ENCODE results near the gene DBN1.

Gene DBN1

GRCh38 chr5:177473443-177474001 lies at the start of gene DBN1:
Gene DBN1, minus strand, starts transcription at chr5:177473634. Its CDS starts 113 bp downstream, at chr5:177473521.
- no peak for DNase-seq

- DNase-seq: no peak
These were observed 47.6 kb upstream of the DBN1 start for GRCh38 chr5:177520916-177521513.

GRCh38 chr5:177520271-177520670 lies 46.8 kb upstream of the DBN1 start:
- no peak for DNase-seq

- DNase-seq: no peak
These were observed 46.2 kb upstream of the DBN1 start for GRCh38 chr5:177519463-177520235.

GRCh38 chr5:177516601-177517568 lies 43.5 kb upstream of the DBN1 start, which contains the start of gene DDX41:
Gene DDX41, minus strand, starts transcription at chr5:177516961. Its CDS starts 16 bp downstream, at chr5:177516945.
- peak; percentile 89 for DNase-seq

- no peak for DNase-seq
These were observed 42.1 kb upstream of the DBN1 start for GRCh38 chr5:177515580-177515979.

GRCh38 chr5:177514541-177514940 lies 41.1 kb upstream of the DBN1 start:
- DNase-seq: no peak

- DNase-seq: no peak
These were observed 40.1 kb upstream of the DBN1 start for GRCh38 chr5:177513500-177513899.

- no peak for DNase-seq
These were observed 39.4 kb upstream of the DBN1 start for GRCh38 chr5:177512736-177513380.

- no peak for DNase-seq
These were observed 38.6 kb upstream of the DBN1 start for GRCh38 chr5:177511796-177512675.

GRCh38 chr5:177511181-177511580 lies 37.7 kb upstream of the DBN1 start:
- DNase-seq: no peak

- DNase-seq: no peak
These were observed 37.2 kb upstream of the DBN1 start for GRCh38 chr5:177510567-177511053.

GRCh38 chr5:177509991-177510566 lies 36.6 kb upstream of the DBN1 start:
- DNase-seq: no peak

- no peak for DNase-seq
These were observed 36.0 kb upstream of the DBN1 start, which contains the start of gene DOK3 for GRCh38 chr5:177509381-177509951. Gene DOK3, minus strand, starts transcription at chr5:177509826. Its CDS starts 286 bp downstream, at chr5:177509540.

- no peak for DNase-seq
These were observed 35.4 kb upstream of the DBN1 start for GRCh38 chr5:177508837-177509236.

- no peak for DNase-seq
These were observed 34.8 kb upstream of the DBN1 start for GRCh38 chr5:177508221-177508611.

GRCh38 chr5:177507596-177508220 lies 34.3 kb upstream of the DBN1 start:
- DNase-seq: no peak

GRCh38 chr5:177507165-177507564 lies 33.7 kb upstream of the DBN1 start:
- no peak for DNase-seq

GRCh38 chr5:177505075-177505474 lies 31.6 kb upstream of the DBN1 start:
- DNase-seq: no peak

Measured in NCI-H2107 (cell line).